ENCODE data around the gene MACROD2. TPM values are rescaled to one million over a fixed set of nuclear protein-coding genes. Genes with fewer than 3 reads are reported as not detected.

MACROD2 gene
- total RNA-seq, 4 donors from 2014 or later, result 10.0 to 24.0 (median 17.0) TPM

DNA sequence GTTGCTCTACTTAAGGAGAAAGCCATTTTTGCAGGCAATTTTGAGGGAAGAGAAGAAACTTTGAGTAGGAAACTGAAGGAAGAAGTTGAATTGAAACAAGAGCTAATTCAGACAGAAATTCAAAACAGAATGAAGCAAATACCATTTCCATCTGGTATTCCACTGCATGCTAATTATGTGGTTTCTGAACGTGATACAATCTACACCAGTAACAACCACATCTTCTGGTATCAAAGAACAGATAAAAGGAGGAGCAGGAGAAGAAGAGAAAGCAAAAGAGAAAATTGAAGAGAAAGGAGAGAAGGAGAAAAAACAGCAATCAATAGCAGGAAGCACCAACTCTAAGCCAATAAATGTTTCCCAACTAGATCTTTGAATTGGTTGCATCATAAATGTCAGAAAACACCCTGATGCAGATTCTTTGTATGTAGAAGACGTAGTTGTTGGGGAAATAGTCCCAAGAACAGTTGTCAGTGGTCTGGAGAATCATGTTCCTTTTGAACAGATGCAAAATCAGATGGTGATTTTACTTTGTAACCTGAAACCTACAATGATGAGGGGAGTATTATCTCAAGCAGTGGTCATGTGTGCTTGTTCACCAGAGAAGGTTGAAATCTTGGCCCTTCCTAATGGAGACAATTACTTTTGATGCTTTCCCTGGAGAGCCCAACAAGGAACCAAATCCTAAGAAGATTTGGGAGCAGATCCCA, 132.4 kb downstream of the MACROD2 start:
- whole genome bisulfite sequencing, 2 donors, result 68 to 69% methylated on average over 2 of the region's 2 CpGs
- TF ChIP-seq POLR2A (IDR thresholded peaks at IDR 0.05) (no peak), CTCF (IDR thresholded peaks at IDR 0.05) (no peak)
- H3K4me3 ChIP-seq (ENCODE audit: low read depth, poor library complexity, severe bottlenecking), result no peak overlapping the region
- intact Hi-C loops (cut with DNase I; ENCODE audit: low total_unique reads), result no loop called here
- DNase-seq (ENCODE audit: low spot score in 2 of 2), result no peak

DNA sequence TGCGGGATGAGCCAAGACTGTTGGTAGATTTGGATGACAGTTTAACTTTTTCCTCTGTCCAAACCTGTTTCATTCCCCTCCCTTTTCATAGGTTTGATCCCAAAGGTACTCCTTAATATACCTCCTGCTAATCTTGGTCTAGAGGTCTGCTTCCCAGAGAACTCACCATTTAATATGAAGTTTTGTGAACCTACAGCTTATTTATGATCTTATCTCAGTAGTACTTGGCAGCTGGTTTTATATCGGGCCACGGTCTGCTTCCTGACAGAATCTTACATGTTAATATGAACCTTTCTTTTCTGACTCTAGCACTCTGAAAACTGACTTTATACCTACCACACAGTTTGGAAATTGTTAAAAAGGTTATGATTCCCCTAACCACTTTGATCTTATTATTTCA, 138.7 kb downstream of the MACROD2 start:
- no peak for DNase-seq (ENCODE audit: low spot score in 2 of 2)

DNA sequence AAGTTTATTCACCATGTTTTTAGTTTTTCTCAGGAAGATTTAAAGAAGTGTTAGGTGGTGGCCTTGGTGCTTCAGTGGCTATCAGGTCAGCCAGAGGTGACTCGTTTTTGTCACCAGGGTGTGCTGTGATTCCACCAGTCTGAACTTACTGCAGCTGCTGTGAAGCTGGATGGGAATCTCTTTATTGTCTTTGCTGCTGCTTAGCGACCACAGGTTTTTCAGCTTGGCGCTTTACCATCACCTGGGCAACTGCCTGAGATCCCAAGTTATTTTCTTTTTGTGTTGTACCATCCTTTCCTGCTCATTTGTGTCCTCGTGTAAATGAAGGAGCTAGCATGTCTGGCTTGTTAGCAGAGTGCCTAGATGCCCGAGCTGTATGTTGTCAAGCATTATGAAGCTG, 146.9 kb downstream of the MACROD2 start:
- TF ChIP-seq POLR2A (IDR thresholded peaks at IDR 0.05), result no peak
- no peak for TF ChIP-seq CTCF (IDR thresholded peaks at IDR 0.05)
- intact Hi-C loops (cut with DNase I; ENCODE audit: low total_unique reads), result no loop called here
- no peak overlapping the region for H3K4me3 ChIP-seq (ENCODE audit: low read depth, poor library complexity, severe bottlenecking)
- 26 to 27% methylated on average over 5 of the region's 5 CpGs for WGBS, 2 donors
- DNase-seq (ENCODE audit: low spot score in 2 of 2), result peak in 1 of 2 donors; percentile 15

More for the DNA sequence above, 138.7 kb downstream of the MACROD2 start:
- intact Hi-C loops (cut with DNase I; ENCODE audit: low total_unique reads), result no loop called here
- TF ChIP-seq POLR2A (IDR thresholded peaks at IDR 0.05) (no peak), CTCF (IDR thresholded peaks at IDR 0.05) (no peak)
- WGBS, 2 donors, result 73 to 86% methylated on average over 3 of the region's 3 CpGs
- H3K4me3 ChIP-seq (ENCODE audit: low read depth, poor library complexity, severe bottlenecking), result no peak overlapping the region

DNA sequence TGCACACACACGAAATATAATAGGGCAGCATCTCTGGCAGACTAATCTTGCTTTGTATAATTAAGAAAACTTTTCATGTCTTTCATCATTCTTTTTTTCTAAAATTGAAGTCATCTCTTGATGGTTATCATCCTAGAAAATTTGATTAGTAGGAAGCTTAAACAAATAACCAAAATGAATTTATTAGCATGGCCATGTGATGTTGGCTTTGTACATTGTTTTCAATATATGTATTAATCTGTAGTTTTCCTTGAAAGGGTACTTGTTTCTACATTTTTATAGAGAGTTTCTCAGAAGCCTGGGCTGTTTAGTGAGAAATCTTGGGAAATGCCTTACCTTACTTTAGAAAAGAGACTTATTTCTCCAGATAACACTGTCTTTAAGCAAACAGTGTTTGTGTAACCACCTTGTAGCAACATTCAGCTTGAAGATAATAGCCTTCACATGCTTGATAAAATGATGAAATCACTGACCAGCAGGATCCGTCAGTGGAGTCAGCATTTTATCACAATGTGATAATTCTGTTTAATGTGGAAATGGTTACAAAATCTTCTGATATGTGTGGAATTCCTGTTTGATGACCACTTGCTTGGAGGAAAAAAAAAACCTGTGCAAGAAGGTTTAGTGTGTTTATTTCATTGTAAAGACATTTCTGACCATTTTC, 147.8 kb downstream of the MACROD2 start:
- DNase-seq (ENCODE audit: low spot score in 2 of 2), result no peak
- 46 to 61% methylated on average over 2 of the region's 2 CpGs for WGBS, 2 donors
- H3K4me3 ChIP-seq (ENCODE audit: low read depth, poor library complexity, severe bottlenecking), result no peak overlapping the region
- intact Hi-C loops (cut with DNase I; ENCODE audit: low total_unique reads), result no loop called here
- TF ChIP-seq CTCF (IDR thresholded peaks at IDR 0.05) (no peak), POLR2A (IDR thresholded peaks at IDR 0.05) (no peak)

DNA sequence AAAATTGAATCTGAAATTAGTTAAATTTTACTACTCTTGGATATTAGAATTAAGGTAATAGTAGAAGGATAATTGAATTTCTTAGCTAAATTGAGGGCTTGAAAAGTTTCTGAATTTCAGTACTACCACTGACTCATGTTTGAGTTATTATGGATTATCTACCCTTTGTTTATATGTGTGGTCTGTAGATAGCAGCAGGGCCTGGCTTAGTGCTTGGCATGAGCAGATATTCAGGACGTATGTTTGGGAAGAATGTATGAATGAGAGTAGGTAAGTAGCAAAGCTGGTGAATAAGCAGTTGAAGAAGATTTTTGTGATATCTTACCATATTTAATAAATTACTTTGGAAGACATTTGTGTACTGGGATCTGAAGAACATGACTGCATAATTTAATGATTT, 152.7 kb downstream of the MACROD2 start:
- intact Hi-C loops (cut with DNase I; ENCODE audit: low total_unique reads), result no loop called here
- WGBS, 2 donors, result 71 to 80% methylated on average over 1 of the region's 1 CpG
- DNase-seq (ENCODE audit: low spot score in 2 of 2), result no peak
- H3K4me3 ChIP-seq (ENCODE audit: low read depth, poor library complexity, severe bottlenecking), result no peak overlapping the region
- TF ChIP-seq CTCF (IDR thresholded peaks at IDR 0.05) (no peak), POLR2A (IDR thresholded peaks at IDR 0.05) (no peak)
